Activated T-cell treated with anti-CD3 and anti-CD28 coated beads, Interleukin-2, amount 50 U/mL, for 24 hours (primary cell): ENCODE data around the gene EPM2A.
"Not testable (repeated sequence)": the region's sequence is repeated elsewhere in the genome, so short reads cannot be mapped to it uniquely, and the experiment has no call there.

Source experiments
- DNase-seq: peaks from one replicate; pipeline ENCODE4 v3.0.0-alpha.2; 2020
- H3K27ac Mint-ChIP-seq: 2 replicates; pipeline ENCODE4 v1.8.0; 2020; ENCODE audit warnings: mild to moderate bottlenecking, mixed read lengths
- H3K27me3 Mint-ChIP-seq: 2 replicates; pipeline ENCODE4 v1.8.0; 2020; ENCODE audit warnings: mixed read lengths
- H3K36me3 Mint-ChIP-seq: 2 replicates; pipeline ENCODE4 v1.8.0; 2020; ENCODE audit warnings: low read depth, mixed read lengths
- H3K4me1 Mint-ChIP-seq: 2 replicates; pipeline ENCODE4 v1.8.0; 2020; ENCODE audit warnings: low read depth, mixed read lengths
- H3K4me3 Mint-ChIP-seq: 2 replicates; pipeline ENCODE4 v1.8.0; 2020; ENCODE audit warnings: mild to moderate bottlenecking, moderate library complexity, mixed read lengths
- H3K9me3 Mint-ChIP-seq: 2 replicates; pipeline ENCODE4 v1.8.0; 2020; ENCODE audit warnings: mixed read lengths

EPM2A gene

GRCh38 chr6:145742472-145742871, 7.2 kb upstream of the EPM2A start:
- not testable (repeated sequence) for DNase-seq, H3K4me3 Mint-ChIP-seq, H3K27ac Mint-ChIP-seq, H3K27me3 Mint-ChIP-seq, H3K9me3 Mint-ChIP-seq, H3K4me1 Mint-ChIP-seq, H3K36me3 Mint-ChIP-seq

- H3K9me3 Mint-ChIP-seq, H3K4me3 Mint-ChIP-seq, DNase-seq, H3K36me3 Mint-ChIP-seq, H3K27me3 Mint-ChIP-seq, H3K27ac Mint-ChIP-seq: not testable (repeated sequence)
- H3K4me1 Mint-ChIP-seq = peaks cover 15% of the 10 kb centered on the region
Observed at GRCh38 chr6:145739685-145740084, 4.4 kb upstream of the EPM2A start.

GRCh38 chr6:145738265-145738664, 2.9 kb upstream of the EPM2A start:
- DNase-seq = no peak
- Mint-ChIP-seq H3K27ac (no peak overlapping the region), H3K36me3 (peaks cover 7% of the 10 kb centered on the region), H3K4me3 (no peak overlapping the region), H3K27me3 (no peaks in the 10 kb centered on the region), H3K9me3 (peaks cover 2% of the 10 kb centered on the region), H3K4me1 (peaks cover 23% of the 10 kb centered on the region)

GRCh38 chr6:145736661-145737144, 1.4 kb upstream of the EPM2A start:
- no peak for DNase-seq
- Mint-ChIP-seq H3K9me3 (peaks cover 2% of the 10 kb centered on the region), H3K4me3 (peak overlapping the region; percentile 91), H3K27me3 (no peaks in the 10 kb centered on the region), H3K27ac (peak overlapping the region; percentile 99), H3K4me1 (peaks cover 27% of the 10 kb centered on the region), H3K36me3 (peaks cover 7% of the 10 kb centered on the region)

- Mint-ChIP-seq H3K4me3 (peak overlapping the region; percentile 89), H3K4me1 (peaks cover 37% of the 10 kb centered on the region), H3K27ac (peak overlapping the region; percentile 97), H3K9me3 (peaks cover 8% of the 10 kb centered on the region), H3K27me3 (no peaks in the 10 kb centered on the region), H3K36me3 (peaks cover 14% of the 10 kb centered on the region)
- DNase-seq = peak; percentile 89
Observed at GRCh38 chr6:145734486-145735355, 599 bp downstream of the EPM2A start.

- Mint-ChIP-seq H3K4me3 (peak overlapping the region; percentile 89), H3K4me1 (peaks cover 37% of the 10 kb centered on the region), H3K9me3 (peaks cover 11% of the 10 kb centered on the region), H3K27ac (peak overlapping the region; percentile 5), H3K27me3 (no peaks in the 10 kb centered on the region), H3K36me3 (peaks cover 18% of the 10 kb centered on the region)
- no peak for DNase-seq
Observed at GRCh38 chr6:145733810-145734209, 1.5 kb downstream of the EPM2A start.

GRCh38 chr6:145733207-145733606, 2.1 kb downstream of the EPM2A start:
- Mint-ChIP-seq H3K27me3 (no peaks in the 10 kb centered on the region), H3K27ac (no peak overlapping the region), H3K4me3 (no peak overlapping the region), H3K36me3 (peaks cover 22% of the 10 kb centered on the region), H3K9me3 (peaks cover 15% of the 10 kb centered on the region), H3K4me1 (peaks cover 40% of the 10 kb centered on the region)
- DNase-seq = no peak

- H3K4me3 Mint-ChIP-seq = no peak overlapping the region
- H3K27ac Mint-ChIP-seq = no peak overlapping the region
- H3K27me3 Mint-ChIP-seq = no peaks in the 10 kb centered on the region
- no peak for DNase-seq
- H3K4me1 Mint-ChIP-seq = peaks cover 43% of the 10 kb centered on the region
- H3K9me3 Mint-ChIP-seq = peaks cover 18% of the 10 kb centered on the region
- peaks cover 24% of the 10 kb centered on the region for H3K36me3 Mint-ChIP-seq
Observed at GRCh38 chr6:145731447-145731846, 3.9 kb downstream of the EPM2A start.

- H3K9me3 Mint-ChIP-seq = peaks cover 23% of the 10 kb centered on the region
- H3K27me3 Mint-ChIP-seq = no peaks in the 10 kb centered on the region
- H3K27ac Mint-ChIP-seq = no peak overlapping the region
- H3K4me1 Mint-ChIP-seq = peaks cover 45% of the 10 kb centered on the region
- H3K4me3 Mint-ChIP-seq = no peak overlapping the region
- peaks cover 22% of the 10 kb centered on the region for H3K36me3 Mint-ChIP-seq
- no peak for DNase-seq
Observed at GRCh38 chr6:145729887-145730286, 5.4 kb downstream of the EPM2A start.

- Mint-ChIP-seq H3K27ac (peak overlapping the region; percentile 37), H3K27me3 (no peaks in the 10 kb centered on the region), H3K36me3 (peaks cover 28% of the 10 kb centered on the region), H3K9me3 (peaks cover 31% of the 10 kb centered on the region), H3K4me1 (peaks cover 39% of the 10 kb centered on the region), H3K4me3 (no peak overlapping the region)
- no peak for DNase-seq
Observed at GRCh38 chr6:145728444-145729385, 6.6 kb downstream of the EPM2A start.

GRCh38 chr6:145727817-145728388, 7.4 kb downstream of the EPM2A start:
- no peaks in the 10 kb centered on the region for H3K27me3 Mint-ChIP-seq
- H3K36me3 Mint-ChIP-seq = peaks cover 30% of the 10 kb centered on the region
- H3K9me3 Mint-ChIP-seq = peaks cover 31% of the 10 kb centered on the region
- no peak overlapping the region for H3K4me3 Mint-ChIP-seq
- DNase-seq = no peak
- peak overlapping the region; percentile 37 for H3K27ac Mint-ChIP-seq
- peaks cover 37% of the 10 kb centered on the region for H3K4me1 Mint-ChIP-seq

GRCh38 chr6:145725570-145725969, 9.8 kb downstream of the EPM2A start:
- DNase-seq = no peak
- Mint-ChIP-seq H3K27ac (no peak overlapping the region), H3K27me3 (no peaks in the 10 kb centered on the region), H3K36me3 (peaks cover 34% of the 10 kb centered on the region), H3K4me3 (no peak overlapping the region), H3K9me3 (peaks cover 29% of the 10 kb centered on the region), H3K4me1 (peaks cover 25% of the 10 kb centered on the region)

- Mint-ChIP-seq H3K4me3 (no peak overlapping the region), H3K4me1 (peaks cover 23% of the 10 kb centered on the region), H3K27ac (no peak overlapping the region), H3K9me3 (peaks cover 23% of the 10 kb centered on the region), H3K27me3 (no peaks in the 10 kb centered on the region), H3K36me3 (peaks cover 33% of the 10 kb centered on the region)
- no peak for DNase-seq
Observed at GRCh38 chr6:145723646-145724045, 11.7 kb downstream of the EPM2A start.

- no peak overlapping the region for H3K4me3 Mint-ChIP-seq
- peaks cover 16% of the 10 kb centered on the region for H3K9me3 Mint-ChIP-seq
- DNase-seq = no peak
- H3K27ac Mint-ChIP-seq = no peak overlapping the region
- H3K36me3 Mint-ChIP-seq = peaks cover 30% of the 10 kb centered on the region
- H3K4me1 Mint-ChIP-seq = peaks cover 13% of the 10 kb centered on the region
- H3K27me3 Mint-ChIP-seq = no peaks in the 10 kb centered on the region
Observed at GRCh38 chr6:145722190-145722589, 13.1 kb downstream of the EPM2A start.
